GM13976 (cell line): Measurements from ENCODE around the gene TBCCD1.

ENCODE experiments used
- DNase-seq: peaks from one replicate; pipeline ENCODE4 v3.0.0; 2012; ENCODE audit warnings: low spot score
- CTCF ChIP-seq: IDR thresholded peaks from 2 replicates; pipeline ENCODE4 v1.5.1; 2012; ENCODE audit warnings: borderline replicate concordance, mild to moderate bottlenecking; ENCODE audit not compliant: insufficient read depth; ENCODE audit errors: extremely low read depth, missing control alignments, control extremely low read depth
- in situ Hi-C: fragments of 300-500 bp; cut with MboI; formaldehyde crosslinking; loops from one replicate; pipeline ENCODE4 v1.12.0; 2022; ENCODE audit warnings: low sequenced_read_pairs, mixed read lengths, inconsistent platforms; ENCODE audit not compliant: unreplicated experiment

TBCCD1 gene

DNA sequence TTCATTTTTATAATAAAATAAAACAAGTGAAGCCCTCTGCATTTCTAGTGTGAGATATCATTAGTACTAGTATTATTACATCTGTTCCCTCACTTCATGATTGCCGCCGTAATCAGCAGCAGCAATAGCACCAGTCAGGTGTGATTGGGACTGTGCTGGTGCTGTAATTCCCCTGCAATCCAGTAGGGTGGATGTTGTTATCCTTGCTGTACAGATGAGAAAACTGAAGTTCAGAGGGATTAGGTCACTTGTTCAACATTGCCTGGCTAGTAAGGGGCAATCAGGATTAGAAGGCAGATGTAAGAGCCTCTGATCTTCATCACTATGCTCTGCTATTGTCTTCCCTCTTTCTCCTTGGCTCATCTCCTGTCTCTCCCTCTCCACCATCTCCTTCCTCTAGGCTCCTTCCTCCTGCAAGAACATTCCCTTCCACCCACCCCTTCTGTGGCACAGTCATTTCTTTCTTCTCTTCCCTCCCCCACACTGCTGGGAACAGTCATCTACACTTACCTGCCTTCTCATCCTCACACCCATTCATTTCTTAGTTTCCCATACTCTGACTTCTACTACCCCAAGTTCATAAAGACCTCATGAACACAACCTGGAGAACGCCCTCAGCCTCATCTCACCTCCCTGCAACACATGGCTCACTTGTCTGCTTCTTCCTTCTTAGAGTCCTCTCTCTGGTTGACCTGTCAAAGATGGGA, 52.7 kb downstream of the TBCCD1 start:
- TF ChIP-seq CTCF, result no peak
- in situ Hi-C loops, result no loop called here
- no peak for DNase-seq

DNA sequence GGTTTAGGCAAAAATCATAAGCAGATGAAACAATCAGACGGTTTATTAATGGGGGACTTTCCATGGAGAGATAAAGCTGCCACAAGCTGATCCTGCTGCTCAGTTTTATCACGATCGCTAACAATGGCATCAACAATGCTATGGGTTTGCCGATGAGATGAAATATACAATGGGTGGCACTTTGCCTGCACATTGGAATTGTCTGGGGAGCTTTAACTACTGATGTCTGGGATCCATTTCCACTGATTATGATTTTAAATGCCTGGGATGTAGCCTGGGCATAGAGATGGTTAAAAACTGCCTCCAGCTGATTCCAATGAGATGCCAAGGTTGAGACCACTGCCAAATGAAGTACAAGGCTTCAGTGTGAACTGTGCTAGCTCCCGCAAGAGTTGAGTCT, 53.8 kb downstream of the TBCCD1 start:
- no peak for TF ChIP-seq CTCF
- in situ Hi-C loops, result no loop called here
- DNase-seq, result no peak

DNA sequence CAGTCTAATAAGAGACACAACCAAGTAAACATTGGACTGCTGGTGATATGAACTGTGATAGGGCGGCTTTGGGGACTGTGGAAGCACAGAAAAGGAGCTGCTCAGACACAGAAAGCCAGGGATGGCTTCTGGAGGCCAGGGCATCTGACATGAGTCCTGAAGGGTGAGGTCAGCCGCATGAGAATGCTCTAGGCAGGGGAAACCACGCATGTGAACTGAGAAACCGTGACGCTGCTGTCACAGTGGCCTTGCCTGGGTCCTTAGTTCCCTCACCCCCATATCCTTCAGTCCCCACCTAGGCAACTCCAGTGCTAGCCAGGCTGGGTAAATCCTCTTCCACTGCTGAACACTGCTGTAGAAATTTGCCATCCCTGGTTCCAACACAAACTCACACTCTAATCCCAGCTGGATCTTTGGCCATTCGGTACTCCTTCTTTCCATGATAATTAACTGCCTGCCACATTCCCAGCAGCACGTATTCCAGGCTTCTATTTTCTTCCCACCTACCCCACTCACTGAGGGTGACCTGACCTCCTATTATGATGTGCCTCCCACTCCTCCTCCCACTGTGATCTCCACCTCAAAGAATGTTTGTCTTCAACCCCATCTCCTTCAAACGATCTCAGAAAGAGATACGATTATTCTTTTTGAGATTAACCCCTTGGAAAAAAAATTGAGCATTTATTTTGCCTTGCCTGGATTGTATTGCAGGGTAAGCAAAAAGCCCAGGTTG, 54.4 kb downstream of the TBCCD1 start:
- DNase-seq, result no peak
- in situ Hi-C loops, result no loop called here
- TF ChIP-seq CTCF, result no peak

DNA sequence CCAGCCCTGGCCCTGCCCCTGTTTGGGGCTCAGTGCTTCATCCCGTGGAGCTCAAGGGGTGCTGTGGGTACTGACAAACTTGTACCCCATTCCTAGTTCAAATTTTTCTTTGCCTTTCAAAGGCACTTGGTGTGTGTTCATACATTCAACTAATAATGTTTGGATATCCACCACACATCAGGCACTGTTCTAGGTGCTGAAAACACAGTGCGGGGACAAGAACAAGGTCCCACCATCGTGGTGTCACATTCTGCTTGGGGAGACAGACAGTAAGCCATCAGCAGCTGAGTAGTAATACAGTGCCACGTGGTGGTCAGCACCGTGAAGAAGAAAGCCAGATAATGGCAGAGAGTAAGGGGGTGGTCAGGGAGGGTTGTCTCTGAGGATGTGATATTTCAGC, 55.4 kb downstream of the TBCCD1 start:
- DNase-seq, result no peak
- TF ChIP-seq CTCF, result no peak
- in situ Hi-C loops, result no loop called here

DNA sequence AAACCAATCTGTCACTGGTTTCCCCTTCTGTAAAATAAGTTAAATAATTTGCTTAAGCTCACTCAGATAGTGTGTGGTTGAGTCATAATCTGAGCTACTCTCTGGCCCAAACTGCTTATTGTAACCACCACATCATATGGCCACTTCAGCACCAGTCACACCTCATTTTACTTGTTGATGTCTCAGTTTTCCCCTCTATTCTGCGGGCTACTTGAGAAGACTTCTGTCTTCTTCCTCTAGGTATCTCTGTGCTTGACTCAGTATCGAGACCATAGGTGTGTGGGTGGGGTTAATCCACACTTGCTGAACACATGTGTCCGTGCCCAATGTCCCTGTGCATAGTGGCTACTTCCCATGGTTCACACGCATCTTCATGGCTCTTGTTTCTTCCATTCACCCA, 55.9 kb downstream of the TBCCD1 start:
- in situ Hi-C loops, result no loop called here
- peak; percentile 57 for DNase-seq
- TF ChIP-seq CTCF, result no peak

DNA sequence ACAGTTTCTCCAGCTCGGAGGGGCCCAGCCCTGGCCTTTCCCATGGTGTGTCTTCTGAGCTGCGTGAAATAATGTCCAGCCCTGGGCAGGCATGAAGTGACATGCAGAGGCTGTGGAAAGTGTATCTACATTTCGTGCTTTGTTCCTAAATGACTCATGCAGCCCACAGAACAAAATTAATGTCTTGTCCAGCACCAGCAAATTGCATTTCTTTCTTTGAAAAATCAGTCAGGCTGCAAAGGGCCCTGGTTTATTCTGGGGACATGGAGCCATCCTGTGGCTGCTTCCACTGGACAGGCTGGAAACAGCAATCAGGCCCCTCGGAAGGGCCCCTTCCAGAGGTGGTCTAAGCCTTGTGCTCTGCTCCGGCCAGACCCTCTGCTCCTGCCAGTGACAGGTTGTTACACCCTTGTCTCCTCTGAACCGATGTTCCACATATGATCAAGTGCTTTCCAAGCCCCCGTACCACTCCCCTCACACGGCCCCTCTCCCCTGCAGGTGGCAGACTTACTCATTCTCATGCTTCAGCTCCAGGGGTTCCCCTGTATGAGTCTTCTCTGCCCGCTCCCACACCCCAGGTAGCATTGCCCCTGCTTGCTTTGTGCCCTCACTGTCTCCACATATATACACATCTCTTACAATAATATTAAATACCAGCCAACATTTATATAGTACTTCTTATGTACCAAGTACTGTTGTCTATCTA, 56.6 kb downstream of the TBCCD1 start:
- peak; percentile 38 for DNase-seq
- TF ChIP-seq CTCF, result peak; percentile 10
- in situ Hi-C loops, result no loop called here
